ENCODE data around the gene OR10W1. TPM values are rescaled to one million over a fixed set of nuclear protein-coding genes. Genes with fewer than 3 reads are reported as not detected.

OR10W1 gene
- total and polyA plus RNA-seq, 2 donors (not counting 1 experiment from before 2014, with no cell fraction given): not detected

Other genes with a start within 250 kb of the OR10W1 start
- not detected in 2 replicates for gene OR9Q1, start 244.4 kb downstream of the OR10W1 start, total RNA-seq
- not detected in 2 replicates for gene OR9Q1, start 244.4 kb downstream of the OR10W1 start, polyA plus RNA-seq
- gene OR6Q1, start 237.3 kb downstream of the OR10W1 start, total RNA-seq: not detected in 2 replicates
- not detected in 2 replicates for gene OR6Q1, start 237.3 kb downstream of the OR10W1 start, polyA plus RNA-seq
- gene OR9I1, start 142.7 kb downstream of the OR10W1 start, total RNA-seq: not detected in 2 replicates
- gene OR9I1, start 142.7 kb downstream of the OR10W1 start, polyA plus RNA-seq: not detected in 2 replicates
- gene OR9Q2, start 79.2 kb downstream of the OR10W1 start, total RNA-seq: not detected in 2 replicates
- not detected in 2 replicates for gene OR9Q2, start 79.2 kb downstream of the OR10W1 start, polyA plus RNA-seq
- gene OR1S2, start 64.1 kb downstream of the OR10W1 start, total RNA-seq: not detected in 2 replicates
- not detected in 2 replicates for gene OR1S2, start 64.1 kb downstream of the OR10W1 start, polyA plus RNA-seq
- gene OR1S1, start 55.5 kb downstream of the OR10W1 start, total RNA-seq: not detected in 2 replicates
- not detected in 2 replicates for gene OR1S1, start 55.5 kb downstream of the OR10W1 start, polyA plus RNA-seq
- gene OR10Q1, start 39.3 kb downstream of the OR10W1 start, total RNA-seq: not detected in 2 replicates
- not detected in 2 replicates for gene OR10Q1, start 39.3 kb downstream of the OR10W1 start, polyA plus RNA-seq
- not detected in 2 replicates for gene OR5B17, start 90.8 kb upstream of the OR10W1 start, total RNA-seq
- not detected in 2 replicates for gene OR5B17, start 90.8 kb upstream of the OR10W1 start, polyA plus RNA-seq
- not detected in 2 replicates for gene OR5B3, start 138.6 kb upstream of the OR10W1 start, total RNA-seq
- gene OR5B3, start 138.6 kb upstream of the OR10W1 start, polyA plus RNA-seq: not detected in 2 replicates
- gene OR5B2, start 159.9 kb upstream of the OR10W1 start, total RNA-seq: 0.27 TPM in 1 of 2 replicates, not detected in the other
- gene OR5B2, start 159.9 kb upstream of the OR10W1 start, polyA plus RNA-seq: 0.03 TPM in 1 of 2 replicates, not detected in the other
- gene OR5B12, start 174.0 kb upstream of the OR10W1 start, total RNA-seq: not detected in 2 replicates
- gene OR5B12, start 174.0 kb upstream of the OR10W1 start, polyA plus RNA-seq: not detected in 2 replicates
- 0.74 and 1.5 TPM in 2 replicates for gene OR5B21, start 239.8 kb upstream of the OR10W1 start, total RNA-seq
- 0.10 TPM in 1 of 2 replicates, not detected in the other for gene OR5B21, start 239.8 kb upstream of the OR10W1 start, polyA plus RNA-seq